HepG2 (cell line): Measurements from ENCODE around the gene CXXC5. TPM values are rescaled to one million over a fixed set of nuclear protein-coding genes. Genes with fewer than 3 reads are reported as not detected.
A peak's percentile ranks its signal among the peaks of the same experiment; 100 is the strongest.

Experiments used
- AKAP8 ChIP-seq: sonication (generic); formaldehyde crosslinking; IDR thresholded peaks from 2 replicates; pipeline ENCODE4 v1.5.1; 2020; ENCODE audit warnings: mild to moderate bottlenecking, missing genetic modification reagents
- PAF1 ChIP-seq: IDR thresholded peaks from 2 replicates; pipeline ENCODE4 v1.6.1; 2016; ENCODE audit warnings: missing genetic modification reagents, missing compliant biosample characterization
- PRDM10 ChIP-seq: sonication (generic); formaldehyde crosslinking; IDR thresholded peaks from 2 replicates; pipeline ENCODE4 v1.4.0; 2020; ENCODE audit warnings: low read depth, missing genetic modification reagents
- ZNF552 ChIP-seq: sonication (generic); formaldehyde crosslinking; IDR thresholded peaks from 2 replicates; pipeline ENCODE4 v1.9.0; 2022; ENCODE audit warnings: missing genetic modification reagents, mild to moderate bottlenecking, borderline replicate concordance
- ZNF580 ChIP-seq: IDR thresholded peaks from 2 replicates; pipeline ENCODE4 v1.6.1; 2016; ENCODE audit warnings: low read depth, borderline replicate concordance
- polyA plus RNA-seq, 8 experiments: library from polyadenylated mRNA; depleted of rRNA in 3 of 8; stranded (reverse) in 7 of 8; unstranded in 1 of 8; fragments of >200 nt; fragmentation: Illumina TruSeq in 4 of 8; extraction: Trizol in 4 of 8; gene quantifications; 2 replicates each; pipeline versions ENCODE4 v1.2.1 to v1.2.3, GENCODE V29; 2011 to 2016; ENCODE audit warnings: low read depth in 4 of 8, missing spikeins in 1 of 8, mixed read lengths in 1 of 8; ENCODE audit not compliant: insufficient read depth in 1 of 8
- total RNA-seq, 5 experiments: library from RNA; depleted of rRNA; stranded (reverse); fragments of >200 nt; fragmentation: Illumina TruSeq; extraction: Trizol; gene quantifications; 2 replicates each; pipeline ENCODE4 v1.2.3, GENCODE V29; 2016; ENCODE audit warnings: low read depth in 1 of 5
- TF ChIP-seq, protein P1 (sequence below): sonication (generic); formaldehyde crosslinking; IDR thresholded peaks from 2 replicates; pipeline ENCODE4 v1.4.0; 2020; ENCODE audit warnings: missing genetic modification reagents
- TF ChIP-seq, protein P2 (sequence below): sonication (generic); formaldehyde crosslinking; IDR thresholded peaks from 2 replicates; pipeline ENCODE4 v1.5.1; 2020; ENCODE audit warnings: mild to moderate bottlenecking, missing genetic modification reagents, moderate library complexity

Gene CXXC5
- total and polyA plus RNA-seq, 2 of the 13 experiments (the other 11 are each of a cell fraction or from before 2014, with no cell fraction given): 32.3 to 33.0 TPM

GRCh38 chr5:139633295-139634027 is 14.7 kb upstream of the CXXC5 start (continued):
- TF ChIP-seq, protein P1, sequence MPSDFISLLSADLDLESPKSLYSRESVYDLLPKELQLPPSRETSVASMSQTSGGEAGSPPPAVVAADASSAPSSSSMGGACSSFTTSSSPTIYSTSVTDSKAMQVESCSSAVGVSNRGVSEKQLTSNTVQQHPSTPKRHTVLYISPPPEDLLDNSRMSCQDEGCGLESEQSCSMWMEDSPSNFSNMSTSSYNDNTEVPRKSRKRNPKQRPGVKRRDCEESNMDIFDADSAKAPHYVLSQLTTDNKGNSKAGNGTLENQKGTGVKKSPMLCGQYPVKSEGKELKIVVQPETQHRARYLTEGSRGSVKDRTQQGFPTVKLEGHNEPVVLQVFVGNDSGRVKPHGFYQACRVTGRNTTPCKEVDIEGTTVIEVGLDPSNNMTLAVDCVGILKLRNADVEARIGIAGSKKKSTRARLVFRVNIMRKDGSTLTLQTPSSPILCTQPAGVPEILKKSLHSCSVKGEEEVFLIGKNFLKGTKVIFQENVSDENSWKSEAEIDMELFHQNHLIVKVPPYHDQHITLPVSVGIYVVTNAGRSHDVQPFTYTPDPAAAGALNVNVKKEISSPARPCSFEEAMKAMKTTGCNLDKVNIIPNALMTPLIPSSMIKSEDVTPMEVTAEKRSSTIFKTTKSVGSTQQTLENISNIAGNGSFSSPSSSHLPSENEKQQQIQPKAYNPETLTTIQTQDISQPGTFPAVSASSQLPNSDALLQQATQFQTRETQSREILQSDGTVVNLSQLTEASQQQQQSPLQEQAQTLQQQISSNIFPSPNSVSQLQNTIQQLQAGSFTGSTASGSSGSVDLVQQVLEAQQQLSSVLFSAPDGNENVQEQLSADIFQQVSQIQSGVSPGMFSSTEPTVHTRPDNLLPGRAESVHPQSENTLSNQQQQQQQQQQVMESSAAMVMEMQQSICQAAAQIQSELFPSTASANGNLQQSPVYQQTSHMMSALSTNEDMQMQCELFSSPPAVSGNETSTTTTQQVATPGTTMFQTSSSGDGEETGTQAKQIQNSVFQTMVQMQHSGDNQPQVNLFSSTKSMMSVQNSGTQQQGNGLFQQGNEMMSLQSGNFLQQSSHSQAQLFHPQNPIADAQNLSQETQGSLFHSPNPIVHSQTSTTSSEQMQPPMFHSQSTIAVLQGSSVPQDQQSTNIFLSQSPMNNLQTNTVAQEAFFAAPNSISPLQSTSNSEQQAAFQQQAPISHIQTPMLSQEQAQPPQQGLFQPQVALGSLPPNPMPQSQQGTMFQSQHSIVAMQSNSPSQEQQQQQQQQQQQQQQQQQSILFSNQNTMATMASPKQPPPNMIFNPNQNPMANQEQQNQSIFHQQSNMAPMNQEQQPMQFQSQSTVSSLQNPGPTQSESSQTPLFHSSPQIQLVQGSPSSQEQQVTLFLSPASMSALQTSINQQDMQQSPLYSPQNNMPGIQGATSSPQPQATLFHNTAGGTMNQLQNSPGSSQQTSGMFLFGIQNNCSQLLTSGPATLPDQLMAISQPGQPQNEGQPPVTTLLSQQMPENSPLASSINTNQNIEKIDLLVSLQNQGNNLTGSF: no peak
- peak; percentile 77; the same call in 1 of the 2 replicates for TF ChIP-seq PAF1 (CRISPR knock-in tag)
- 0 out of 2 replicates have a peak, but pooled peaks have one; percentile 48 for TF ChIP-seq AKAP8
- TF ChIP-seq PRDM10: no peak
- TF ChIP-seq, protein P2, sequence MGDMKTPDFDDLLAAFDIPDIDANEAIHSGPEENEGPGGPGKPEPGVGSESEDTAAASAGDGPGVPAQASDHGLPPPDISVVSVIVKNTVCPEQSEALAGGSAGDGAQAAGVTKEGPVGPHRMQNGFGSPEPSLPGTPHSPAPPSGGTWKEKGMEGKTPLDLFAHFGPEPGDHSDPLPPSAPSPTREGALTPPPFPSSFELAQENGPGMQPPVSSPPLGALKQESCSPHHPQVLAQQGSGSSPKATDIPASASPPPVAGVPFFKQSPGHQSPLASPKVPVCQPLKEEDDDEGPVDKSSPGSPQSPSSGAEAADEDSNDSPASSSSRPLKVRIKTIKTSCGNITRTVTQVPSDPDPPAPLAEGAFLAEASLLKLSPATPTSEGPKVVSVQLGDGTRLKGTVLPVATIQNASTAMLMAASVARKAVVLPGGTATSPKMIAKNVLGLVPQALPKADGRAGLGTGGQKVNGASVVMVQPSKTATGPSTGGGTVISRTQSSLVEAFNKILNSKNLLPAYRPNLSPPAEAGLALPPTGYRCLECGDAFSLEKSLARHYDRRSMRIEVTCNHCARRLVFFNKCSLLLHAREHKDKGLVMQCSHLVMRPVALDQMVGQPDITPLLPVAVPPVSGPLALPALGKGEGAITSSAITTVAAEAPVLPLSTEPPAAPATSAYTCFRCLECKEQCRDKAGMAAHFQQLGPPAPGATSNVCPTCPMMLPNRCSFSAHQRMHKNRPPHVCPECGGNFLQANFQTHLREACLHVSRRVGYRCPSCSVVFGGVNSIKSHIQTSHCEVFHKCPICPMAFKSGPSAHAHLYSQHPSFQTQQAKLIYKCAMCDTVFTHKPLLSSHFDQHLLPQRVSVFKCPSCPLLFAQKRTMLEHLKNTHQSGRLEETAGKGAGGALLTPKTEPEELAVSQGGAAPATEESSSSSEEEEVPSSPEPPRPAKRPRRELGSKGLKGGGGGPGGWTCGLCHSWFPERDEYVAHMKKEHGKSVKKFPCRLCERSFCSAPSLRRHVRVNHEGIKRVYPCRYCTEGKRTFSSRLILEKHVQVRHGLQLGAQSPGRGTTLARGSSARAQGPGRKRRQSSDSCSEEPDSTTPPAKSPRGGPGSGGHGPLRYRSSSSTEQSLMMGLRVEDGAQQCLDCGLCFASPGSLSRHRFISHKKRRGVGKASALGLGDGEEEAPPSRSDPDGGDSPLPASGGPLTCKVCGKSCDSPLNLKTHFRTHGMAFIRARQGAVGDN (CRISPR knock-in tag): 0 out of 2 replicates have a peak, but pooled peaks have one; percentile 11
- TF ChIP-seq ZNF580 (CRISPR knock-in tag): no peak
- TF ChIP-seq ZNF552 (CRISPR knock-in tag): no peak
